GM21529 (cell line): ENCODE measurements around the gene RCBTB2.
"Not testable (repeated sequence)": the region's sequence is repeated elsewhere in the genome, so short reads cannot be mapped to it uniquely, and the experiment has no call there.

Experiments used
- ATAC-seq: cut with Tn5 transposase; IDR thresholded peaks from one replicate; pipeline ENCODE4 v1.9.1; 2021; ENCODE audit not compliant: unreplicated experiment

Gene RCBTB2

GRCh38 chr13:48532506-48533499 is at the start of gene RCBTB2:
Gene RCBTB2, minus strand, starts transcription at chr13:48533080. Its CDS starts 11,141 bp downstream, at chr13:48521939.
- peak; percentile 79 for ATAC-seq

- ATAC-seq = no peak
Measured at GRCh38 chr13:48582084-48582483, 49.2 kb upstream of the RCBTB2 start.

GRCh38 chr13:48580896-48581295 is 48.0 kb upstream of the RCBTB2 start:
- ATAC-seq = no peak

- no peak for ATAC-seq
Measured at GRCh38 chr13:48580185-48580803, 47.4 kb upstream of the RCBTB2 start.

- not testable (repeated sequence) for ATAC-seq
Measured at GRCh38 chr13:48579919-48580180, 47.0 kb upstream of the RCBTB2 start.

- peak; percentile 88 for ATAC-seq
Measured at GRCh38 chr13:48579165-48579918, 46.5 kb upstream of the RCBTB2 start.

- peak; percentile 45 for ATAC-seq
Measured at GRCh38 chr13:48578516-48579164, 45.8 kb upstream of the RCBTB2 start.

- no peak for ATAC-seq
Measured at GRCh38 chr13:48576448-48577010, 43.6 kb upstream of the RCBTB2 start.

- ATAC-seq = no peak
Measured at GRCh38 chr13:48575031-48575430, 42.2 kb upstream of the RCBTB2 start.

GRCh38 chr13:48574041-48574796 is 41.3 kb upstream of the RCBTB2 start:
- ATAC-seq = no peak

GRCh38 chr13:48573213-48574007 is 40.5 kb upstream of the RCBTB2 start:
- ATAC-seq = no peak

- ATAC-seq = peak; percentile 52
Measured at GRCh38 chr13:48571126-48571913, 38.4 kb upstream of the RCBTB2 start.

- no peak for ATAC-seq
Measured at GRCh38 chr13:48570216-48570828, 37.4 kb upstream of the RCBTB2 start.

- ATAC-seq = no peak
Measured at GRCh38 chr13:48569104-48569666, 36.3 kb upstream of the RCBTB2 start.

- ATAC-seq = no peak
Measured at GRCh38 chr13:48568370-48569103, 35.7 kb upstream of the RCBTB2 start.

GRCh38 chr13:48567515-48568369 is 34.9 kb upstream of the RCBTB2 start:
- no peak for ATAC-seq
